DMS79 treated with DMSO at 0.1 percent for 48 hours (cell line): ENCODE data around the gene GRIA1.
A peak's percentile ranks its signal among the peaks of the same experiment; 100 is the strongest.

ENCODE experiments used
- DNase-seq: peaks from one replicate; lab custom pipeline; 2025; lab: John Stamatoyannopoulos, UW

GRIA1 gene

DNA sequence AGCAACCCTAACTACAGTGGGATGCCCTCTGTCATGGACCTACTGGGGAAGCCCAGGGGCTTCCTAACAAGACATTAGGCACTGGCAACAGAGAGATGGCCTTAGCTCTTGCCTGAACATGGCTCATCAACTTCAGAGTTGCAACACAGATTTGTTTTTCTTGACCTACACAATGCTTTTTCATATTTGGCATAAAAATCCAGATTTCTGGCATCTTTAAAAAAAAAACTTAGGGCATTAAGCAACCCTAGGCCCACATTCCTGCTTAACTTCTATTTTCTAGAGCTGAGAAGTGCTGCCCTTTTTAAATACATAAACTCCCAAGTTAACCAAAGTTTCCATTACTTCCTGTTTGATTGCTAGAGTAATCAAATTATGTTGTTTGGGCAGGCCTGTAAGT is 8.0 kb downstream of the GRIA1 start:
- DNase-seq, result no peak

DNA sequence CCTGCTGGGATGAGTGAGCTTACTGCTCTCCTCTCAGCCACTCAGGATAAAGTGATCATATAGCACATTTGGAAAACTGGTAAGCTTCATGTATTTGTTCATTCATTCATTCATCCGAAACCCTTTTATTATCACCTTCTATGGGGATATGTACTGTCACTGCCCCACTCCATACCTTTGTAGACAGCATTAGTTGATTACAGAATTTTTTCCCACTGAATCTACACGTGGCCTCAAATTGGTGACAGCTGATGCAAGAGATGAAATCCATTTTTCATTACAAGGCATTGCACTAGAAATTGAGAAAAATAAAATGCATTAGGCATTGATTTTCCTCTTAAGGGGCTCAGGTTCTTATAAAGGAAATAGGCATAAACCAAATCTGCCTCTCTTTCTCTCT is 9.7 kb downstream of the GRIA1 start:
- no peak for DNase-seq

DNA sequence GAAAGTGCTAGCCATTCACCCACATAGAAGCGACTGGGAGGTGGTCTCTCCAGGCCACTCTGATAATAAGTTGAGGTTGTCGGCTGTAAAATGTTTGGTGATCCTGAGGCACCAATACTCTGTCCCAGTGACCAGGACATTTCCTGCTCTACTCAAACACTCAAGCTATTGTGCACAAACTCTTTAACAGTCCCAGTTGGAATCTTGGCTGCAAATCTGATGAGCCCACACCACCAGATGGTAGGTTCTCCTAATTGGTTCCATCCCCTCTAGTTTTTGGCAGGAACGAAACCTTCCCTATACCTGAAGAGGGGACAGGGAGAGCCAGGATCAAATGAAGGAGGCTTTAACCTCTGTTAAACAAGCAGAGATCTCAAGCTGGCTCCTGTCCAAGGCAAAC is 14.3 kb downstream of the GRIA1 start:
- peak; percentile 17 for DNase-seq

DNA sequence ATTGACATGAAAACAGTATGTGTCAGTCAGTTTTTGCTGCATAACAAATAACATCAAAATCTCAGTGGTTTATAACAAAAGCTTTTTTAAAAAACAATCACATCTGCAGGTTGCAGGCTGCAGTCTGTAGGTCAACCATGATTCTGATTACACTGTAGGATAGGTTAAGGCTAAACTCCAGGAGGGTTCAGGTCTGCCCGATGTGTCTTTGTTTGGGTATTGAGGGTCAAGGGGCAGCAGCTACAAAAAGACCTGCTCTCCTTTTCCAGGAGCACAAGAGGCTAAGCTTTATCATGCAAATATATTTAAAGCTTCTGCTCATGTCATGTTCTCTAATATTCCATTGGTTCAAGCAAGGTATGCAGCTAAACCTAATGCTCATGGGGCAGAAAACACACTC is 18.2 kb downstream of the GRIA1 start:
- DNase-seq, result no peak

DNA sequence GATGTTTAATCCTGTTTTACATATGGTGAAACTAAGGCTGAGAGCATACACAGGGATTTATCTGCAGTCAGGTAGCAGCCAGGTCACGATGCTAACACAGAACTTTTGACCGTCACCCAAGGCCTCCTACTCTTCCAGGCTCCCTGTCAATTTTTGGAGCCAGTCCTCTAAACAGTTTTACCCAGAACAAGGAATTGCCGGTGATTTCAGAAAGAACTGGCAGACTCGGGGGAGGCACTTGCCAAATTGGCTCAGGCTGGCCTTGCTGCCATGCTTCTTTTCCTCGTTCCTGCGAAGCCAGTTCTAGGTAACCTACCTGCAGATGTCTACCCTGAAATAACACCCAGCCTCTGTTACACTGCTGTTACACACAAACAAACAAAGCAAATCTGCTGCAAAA is 21.2 kb downstream of the GRIA1 start:
- no peak for DNase-seq

DNA sequence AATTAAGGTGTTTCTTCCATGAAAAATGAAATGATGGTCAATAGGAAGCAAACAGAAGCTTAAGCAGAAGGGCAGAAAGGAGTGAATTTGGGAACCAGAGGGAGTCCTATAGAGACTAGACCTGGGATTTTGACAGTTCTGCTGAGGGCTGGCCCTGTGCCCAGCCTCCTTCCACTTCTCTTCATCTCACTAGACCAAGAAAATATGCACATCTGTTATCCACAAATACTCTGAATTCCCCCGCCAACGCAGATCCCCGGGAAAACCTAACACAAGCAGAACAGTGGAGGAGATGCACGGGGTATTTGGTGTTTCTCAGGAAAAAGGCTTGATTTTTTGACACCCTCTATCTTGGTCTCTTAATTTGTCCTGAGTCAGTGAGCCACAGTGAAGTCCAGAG is 22.7 kb downstream of the GRIA1 start:
- peak; percentile 15 for DNase-seq

DNA sequence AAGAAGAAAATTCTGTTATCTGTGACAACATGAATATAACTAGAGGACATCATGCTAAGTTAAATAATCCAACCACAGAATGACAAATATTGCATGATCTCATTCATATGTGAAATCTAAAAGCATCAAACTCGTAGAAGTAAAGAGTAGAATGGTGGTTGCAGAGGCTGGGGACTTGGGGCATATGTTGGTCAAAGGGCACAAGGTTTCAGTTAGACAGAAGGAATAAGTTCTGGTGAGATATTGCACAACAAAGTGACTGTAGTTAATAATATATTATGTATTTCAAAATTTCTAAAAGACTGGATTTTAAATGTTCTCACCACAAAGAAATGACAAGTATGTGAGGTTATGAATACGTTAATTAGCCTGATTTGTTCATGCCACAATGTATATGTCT is 24.8 kb downstream of the GRIA1 start:
- DNase-seq, result no peak

DNA sequence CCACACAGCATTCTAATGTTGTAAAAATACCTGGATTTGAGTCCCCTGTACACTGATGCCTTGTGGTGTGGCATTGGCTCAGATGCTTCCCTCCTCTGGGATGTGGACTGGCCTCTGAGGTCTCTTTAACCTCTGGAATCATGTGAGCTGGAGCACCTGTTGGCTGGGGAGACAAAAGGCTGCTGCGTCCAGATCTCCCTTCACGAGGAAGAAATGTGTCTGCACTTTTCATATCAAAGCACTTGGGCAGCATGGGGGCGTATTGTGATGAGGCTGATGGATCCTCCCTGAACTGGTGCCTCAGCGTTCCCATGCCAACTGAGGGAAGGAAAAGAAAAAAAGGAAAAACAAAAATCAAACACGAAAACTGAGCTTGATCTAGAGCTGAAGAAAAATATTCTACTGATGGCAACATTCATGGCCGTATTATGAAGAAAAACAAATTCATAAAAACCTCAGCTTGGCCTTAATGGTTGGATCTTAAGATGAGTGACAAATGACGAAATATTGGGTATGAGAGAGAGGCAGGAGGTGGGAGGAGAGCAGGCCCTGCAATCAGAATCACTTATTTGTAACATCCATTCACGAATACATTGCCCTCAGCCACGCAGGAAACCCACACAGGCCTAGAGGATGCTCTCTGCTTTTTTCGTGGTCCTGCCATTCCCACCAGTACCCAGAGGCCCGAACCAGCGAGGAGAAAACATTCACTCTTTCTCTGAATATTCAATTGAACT is 26.2 kb downstream of the GRIA1 start:
- DNase-seq, result no peak

DNA sequence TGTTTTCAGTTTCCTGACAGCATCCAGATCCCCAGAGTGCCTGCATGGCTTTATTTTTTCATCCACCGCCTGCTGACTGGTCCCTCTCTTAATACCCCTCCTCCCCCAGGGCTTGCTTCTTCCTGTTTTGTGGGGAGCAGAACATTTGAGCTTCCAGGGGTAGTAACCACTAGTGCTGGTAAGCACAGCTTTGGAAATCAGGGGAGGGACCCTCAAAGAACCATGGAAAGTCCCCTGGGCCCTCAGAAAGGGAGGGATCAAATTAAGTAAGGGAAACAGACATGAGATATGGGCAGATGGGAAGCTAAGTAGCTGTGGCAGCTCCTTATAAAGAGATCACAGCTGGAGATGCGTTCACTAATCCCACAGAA is 26.8 kb downstream of the GRIA1 start:
- no peak for DNase-seq

DNA sequence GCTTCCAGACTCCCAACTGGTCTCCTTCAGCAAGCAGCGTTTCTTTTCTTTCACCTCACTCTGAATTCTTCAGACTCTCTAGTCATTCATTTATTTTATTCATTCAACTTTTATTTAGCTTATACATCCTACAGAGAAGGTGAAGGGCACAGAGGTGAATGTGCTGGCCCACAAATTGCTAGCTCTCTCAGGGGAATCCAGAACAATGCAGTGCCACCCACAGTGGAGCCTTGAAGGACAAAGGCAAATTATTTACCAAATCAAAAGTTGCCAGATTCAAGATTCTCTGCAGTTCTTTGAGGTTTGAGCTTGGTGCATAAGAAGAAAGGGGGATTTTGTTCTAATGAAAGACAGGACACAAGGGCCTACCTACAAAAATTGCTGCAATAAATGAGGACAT is 29.7 kb downstream of the GRIA1 start:
- DNase-seq, result no peak

DNA sequence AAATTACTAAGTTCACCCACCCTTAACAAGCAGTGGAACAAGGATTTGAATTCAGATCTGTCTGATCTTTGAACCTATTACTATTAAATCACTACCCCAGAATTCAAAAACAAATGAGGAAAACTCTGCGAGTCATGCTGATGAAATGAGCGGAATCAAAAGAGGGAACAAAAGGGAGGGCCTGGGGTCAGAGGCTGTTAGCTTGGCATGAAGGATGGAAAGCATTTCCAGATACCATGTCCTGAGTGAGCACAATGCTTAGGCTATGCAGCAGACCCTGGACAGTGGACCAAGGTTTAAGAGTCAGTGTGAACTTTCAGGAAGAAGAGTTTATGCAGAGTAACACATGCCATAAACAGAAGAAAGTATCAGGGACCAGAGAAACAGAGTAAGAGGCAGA is 30.5 kb downstream of the GRIA1 start:
- no peak for DNase-seq

DNA sequence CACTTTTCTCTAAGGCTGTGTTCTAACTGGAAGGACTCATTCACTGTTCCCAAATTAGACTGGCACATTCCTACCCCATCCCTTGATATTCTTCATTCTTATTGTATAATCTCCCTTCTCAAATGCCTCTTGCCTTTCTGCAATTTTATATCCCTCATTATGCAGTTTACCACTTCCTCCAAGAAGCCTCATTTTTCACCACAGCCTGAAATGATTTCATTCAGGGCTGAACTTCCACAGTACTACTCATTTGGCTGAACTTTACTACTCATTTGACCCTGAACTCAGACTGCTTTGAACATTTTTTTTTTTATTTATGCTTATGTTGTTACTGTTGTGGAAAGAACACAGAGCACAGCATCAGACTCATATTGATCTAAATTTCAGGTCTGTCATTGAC is 32.7 kb downstream of the GRIA1 start:
- DNase-seq, result no peak

DNA sequence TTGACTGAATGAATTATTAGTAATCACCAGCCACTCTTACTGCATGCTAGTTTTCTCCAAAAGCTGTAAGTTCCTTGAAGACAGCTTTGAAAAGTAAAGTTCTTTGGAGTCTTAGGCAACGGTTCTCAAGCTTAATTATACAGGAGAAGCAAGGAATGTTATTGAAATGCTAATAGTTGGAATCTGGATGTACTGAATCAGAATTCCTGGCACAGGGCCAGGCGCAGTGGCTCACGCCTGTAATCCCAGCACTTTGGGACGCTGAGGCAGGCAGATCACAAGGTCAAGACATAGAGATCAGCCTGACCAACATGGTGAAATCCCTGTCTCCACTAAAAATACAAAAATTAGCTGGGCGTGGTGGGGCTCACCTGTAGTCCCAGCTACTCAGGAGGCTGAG is 33.4 kb downstream of the GRIA1 start:
- no peak for DNase-seq

DNA sequence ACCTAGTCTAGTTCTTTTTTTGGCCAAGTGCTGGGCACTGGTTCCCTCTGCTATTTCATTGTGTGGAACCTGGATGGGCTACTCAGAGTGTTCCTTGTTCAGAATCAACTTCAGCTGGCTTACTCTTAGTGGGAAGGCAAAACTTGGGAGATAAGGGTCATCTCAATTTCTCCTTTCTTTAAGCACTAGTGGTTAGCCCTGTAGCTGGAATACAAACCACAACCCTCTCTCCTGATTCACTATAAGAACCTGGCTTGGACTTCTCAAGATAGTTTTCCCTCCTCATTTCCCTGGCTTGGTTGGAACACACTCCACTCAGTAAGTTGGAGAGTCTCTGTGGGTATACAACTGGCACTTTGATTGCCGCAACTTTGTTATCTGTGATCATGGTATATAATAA is 35.1 kb downstream of the GRIA1 start:
- no peak for DNase-seq

DNA sequence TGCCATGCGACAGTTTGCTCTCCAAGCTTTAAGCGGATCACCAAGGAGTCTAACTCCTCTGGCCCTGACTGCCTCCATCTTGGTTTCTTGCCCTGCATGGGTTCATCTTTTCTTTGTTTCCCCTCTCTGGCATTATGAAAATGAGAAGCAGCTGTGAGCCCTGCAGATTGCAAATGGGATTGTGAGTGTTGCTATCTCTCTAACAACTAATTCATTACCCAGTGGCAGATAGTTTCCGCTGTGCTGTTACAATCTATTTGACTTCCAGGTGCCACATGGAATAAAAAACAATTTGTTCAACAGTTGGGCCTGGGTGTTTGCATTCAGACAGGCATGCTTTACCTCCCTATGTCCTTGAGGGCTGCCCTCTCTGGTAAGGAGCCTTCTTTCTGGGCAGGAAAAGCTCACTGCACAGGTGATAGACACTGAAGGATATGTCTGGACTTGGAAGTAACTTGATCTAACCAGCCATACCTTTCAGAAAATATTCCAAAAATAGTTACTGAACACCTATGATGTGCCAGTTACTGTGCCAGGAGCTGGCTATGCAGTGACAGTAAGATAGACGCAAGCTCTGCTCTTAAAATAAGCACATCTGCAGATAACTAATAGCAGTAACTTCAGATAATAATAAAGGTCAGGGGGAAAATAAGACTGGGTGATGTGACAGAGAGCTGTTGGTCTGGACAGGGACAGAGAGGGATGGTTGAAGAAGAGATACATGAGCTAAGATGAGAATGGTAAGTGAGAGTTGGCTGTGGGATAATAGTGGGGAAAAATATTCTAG is 40.1 kb downstream of the GRIA1 start:
- no peak for DNase-seq

DNA sequence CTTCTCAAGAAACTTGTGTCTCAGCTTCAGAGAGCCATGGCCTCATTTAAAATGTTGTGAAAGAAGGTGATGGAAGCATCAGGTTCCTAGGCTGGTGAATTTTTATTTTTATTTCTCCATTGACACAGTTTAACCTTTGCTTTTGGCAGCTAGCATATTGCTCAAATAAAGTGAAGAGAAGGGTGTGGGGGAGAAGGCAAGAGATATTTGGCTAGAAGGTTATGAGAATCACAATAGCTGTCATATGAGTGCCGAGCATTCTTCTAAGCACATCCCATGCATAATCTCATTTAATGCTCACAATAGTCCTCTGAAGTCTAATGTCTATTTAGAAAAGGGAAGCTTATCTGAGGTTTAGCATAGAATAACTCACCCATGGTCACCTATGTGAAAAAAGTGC is 43.1 kb downstream of the GRIA1 start:
- no peak for DNase-seq

DNA sequence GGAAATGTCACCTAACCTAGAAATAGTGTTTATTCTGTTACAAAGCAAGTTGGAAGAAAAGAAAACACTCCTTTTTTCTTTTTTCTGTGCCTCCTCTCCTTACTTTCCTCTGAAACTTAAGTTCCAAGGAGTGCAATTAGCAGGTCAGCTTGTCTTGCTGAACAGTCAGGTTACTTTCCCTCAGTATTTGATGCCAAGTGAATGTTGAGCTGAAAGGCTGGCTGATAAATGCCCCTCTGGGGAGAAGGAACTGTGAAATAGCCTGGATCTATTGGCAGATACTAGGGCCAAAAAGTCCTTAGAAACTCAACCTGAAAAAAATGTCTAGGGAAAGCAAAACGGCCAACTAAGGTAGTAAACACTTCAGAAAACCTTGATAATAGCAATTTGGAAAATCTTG is 43.6 kb downstream of the GRIA1 start:
- DNase-seq, result peak; percentile 8

DNA sequence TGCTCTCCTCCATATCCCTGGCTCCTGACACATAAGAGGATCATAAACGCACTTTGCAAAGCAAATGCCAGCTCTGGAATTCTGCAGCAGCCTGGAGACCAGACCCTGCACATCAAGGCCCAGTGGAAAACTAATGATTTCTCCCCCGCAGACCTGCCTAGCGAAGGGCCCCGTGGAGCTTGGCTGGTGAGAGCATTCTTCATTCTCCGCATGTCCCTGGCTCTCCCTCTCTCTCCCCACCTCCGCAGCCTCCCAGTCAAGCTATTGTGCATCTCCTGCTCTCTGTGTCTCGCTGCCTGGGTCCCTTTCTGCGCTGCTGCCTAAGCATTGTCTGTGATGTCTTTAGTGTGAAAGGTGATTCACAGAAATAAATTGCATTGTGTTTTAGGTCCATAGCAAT is 46.7 kb downstream of the GRIA1 start:
- DNase-seq, result no peak

DNA sequence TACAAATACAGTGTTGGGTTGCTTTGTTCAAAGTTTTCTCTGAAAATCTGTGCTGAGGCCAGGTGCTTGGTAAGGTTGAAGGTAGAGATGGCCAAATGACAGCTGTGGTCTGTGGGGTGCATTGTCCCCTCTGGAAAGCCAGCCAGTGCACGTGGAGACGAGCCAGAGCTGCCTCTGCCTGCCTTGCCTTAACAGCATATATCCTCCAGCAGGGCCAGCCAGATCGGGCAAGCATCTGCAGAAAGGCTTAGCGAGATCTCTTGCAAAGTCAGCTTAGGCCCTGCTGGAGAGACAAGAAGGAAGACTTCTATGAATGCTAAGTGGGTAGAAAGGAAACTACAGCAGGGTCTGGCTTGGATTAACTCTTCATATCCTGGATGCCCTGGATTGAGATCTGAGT is 49.5 kb downstream of the GRIA1 start:
- DNase-seq, result no peak

DNA sequence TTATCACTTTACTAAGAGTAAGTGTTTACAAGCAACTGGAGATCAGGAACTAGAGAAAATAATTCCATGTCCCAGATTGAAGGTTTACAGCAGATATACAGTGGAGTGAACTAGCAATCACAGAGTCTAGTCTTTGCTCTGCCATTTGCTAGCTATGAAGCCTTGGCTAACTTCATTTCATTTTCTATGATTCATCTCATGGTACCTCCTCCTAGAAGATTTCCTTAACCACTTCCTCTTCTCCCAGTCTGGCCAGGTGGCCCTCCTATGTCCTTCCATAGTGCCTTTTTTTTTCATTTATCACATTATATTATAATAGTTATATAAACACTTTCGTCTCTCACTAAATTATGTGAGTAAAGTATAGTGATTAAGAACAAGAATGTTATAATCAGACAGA is 52.1 kb downstream of the GRIA1 start:
- DNase-seq, result no peak

DNA sequence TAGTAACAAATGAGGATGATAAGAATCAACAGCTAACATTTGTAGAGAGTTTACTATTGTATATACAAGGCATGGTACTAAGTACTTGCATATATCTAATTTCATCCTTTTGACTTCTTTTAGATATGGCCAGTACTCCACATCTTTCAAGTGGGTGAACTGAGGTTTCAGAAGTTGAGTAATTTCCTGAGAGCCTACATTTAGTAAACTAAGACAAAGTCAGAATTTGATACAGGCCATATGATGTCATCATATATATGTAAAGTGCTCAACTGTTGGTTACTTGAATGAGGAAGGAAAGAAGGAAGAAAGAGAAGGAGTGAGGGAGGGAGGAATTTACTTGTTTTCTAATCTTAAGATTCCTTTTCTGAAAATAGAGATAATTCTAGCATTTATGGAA is 52.8 kb downstream of the GRIA1 start:
- DNase-seq, result no peak

DNA sequence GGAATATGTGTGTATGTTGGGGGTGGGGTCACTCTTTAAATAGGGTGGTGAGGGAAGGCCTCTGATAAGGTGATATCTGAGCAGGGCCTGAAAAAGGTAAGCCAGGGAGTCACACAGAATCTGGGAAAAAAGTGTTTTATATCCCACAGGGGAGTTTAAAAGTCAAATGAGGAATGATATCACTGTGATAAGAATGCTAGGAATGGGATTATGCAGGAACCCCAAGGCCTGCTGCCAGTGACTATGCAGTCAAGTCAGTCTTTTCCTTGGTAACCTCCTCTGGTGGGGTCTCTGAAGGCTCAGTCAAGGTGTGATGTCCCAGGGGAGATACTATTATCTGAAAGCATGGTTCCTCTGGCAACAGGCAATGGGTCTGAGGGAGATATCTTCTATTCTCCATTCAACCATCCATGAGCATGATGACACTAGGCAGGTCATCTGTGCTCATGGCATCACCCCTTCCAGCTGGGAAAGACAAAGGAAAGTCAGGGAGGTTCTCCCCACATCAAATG is 53.5 kb downstream of the GRIA1 start:
- no peak for DNase-seq

DNA sequence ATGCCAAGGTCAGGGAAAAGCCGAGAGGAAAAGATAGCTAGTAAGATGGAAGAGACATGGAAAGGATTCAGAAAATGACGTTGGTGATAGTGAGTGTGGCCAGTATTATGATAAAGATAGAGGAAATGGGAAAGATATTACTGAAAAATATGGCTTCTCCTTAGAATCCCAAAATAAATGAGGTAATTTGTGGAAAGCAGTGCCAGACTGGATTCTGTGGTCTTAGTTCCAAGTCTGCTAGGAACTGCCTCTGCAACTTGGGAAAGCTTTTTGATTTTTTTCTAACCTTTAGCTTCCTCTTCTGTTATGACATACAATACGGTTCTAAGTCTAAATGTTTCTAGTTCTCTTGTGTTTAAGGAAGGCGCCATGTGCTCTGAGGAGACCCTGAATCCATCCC is 54.2 kb downstream of the GRIA1 start:
- DNase-seq, result no peak

DNA sequence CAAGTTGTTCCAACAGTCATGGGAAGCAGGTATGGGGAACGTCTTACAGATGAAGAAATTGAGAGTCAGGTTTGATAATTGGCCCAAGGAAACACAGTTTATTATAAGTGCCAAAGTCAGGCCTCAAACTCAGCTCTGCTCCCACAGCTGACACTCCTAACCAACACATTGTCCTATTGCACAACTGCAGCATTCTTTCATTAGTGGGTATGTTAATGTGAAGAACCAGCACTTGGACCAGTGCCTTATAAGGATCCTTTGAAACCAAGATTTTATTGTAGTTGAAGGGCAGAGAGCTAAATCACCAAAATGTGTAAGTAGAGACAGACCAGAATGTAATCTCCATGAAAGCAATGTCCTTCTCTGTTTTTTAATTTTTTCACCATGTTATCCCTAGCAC is 56.1 kb downstream of the GRIA1 start:
- DNase-seq, result no peak
